Natural killer cell (primary cell): ENCODE measurements around the gene EIF1. TPM values are rescaled to one million over a fixed set of nuclear protein-coding genes. Genes with fewer than 3 reads are reported as not detected.

ENCODE experiments used
- ATAC-seq, 3 donors: fragments of 150-1000 bp in 2 of 3; fragments of 200-7000 bp in 1 of 3; cut with Tn5 transposase; 1 replicate in 1 of 3; 2 replicates in 2 of 3; pipeline ENCODE4 v1.10.0; 2021; ENCODE audit warnings: mild to moderate bottlenecking in 2 of 3, moderate library complexity in 2 of 3
- DNase-seq, 2 donors: peaks; one replicate each; pipeline versions ENCODE4 v3.0.0 to v3.0.0-alpha.2; 2013 to 2021; ENCODE audit warnings: mixed read lengths in 1 of 2
- H3K27ac ChIP-seq: one replicate; pipeline ENCODE4 v1.5.1; 2013; ENCODE audit warnings: mild to moderate bottlenecking, low read length
- H3K27me3 ChIP-seq: one replicate; pipeline ENCODE4 v1.6.1; 2013; ENCODE audit warnings: low read length; ENCODE audit not compliant: control insufficient read depth, insufficient read depth
- H3K36me3 ChIP-seq: one replicate; pipeline ENCODE4 v1.6.1; 2013; ENCODE audit warnings: low read length; ENCODE audit not compliant: control insufficient read depth, insufficient read depth
- H3K4me1 ChIP-seq: one replicate; pipeline ENCODE4 v1.6.1; 2013; ENCODE audit warnings: low read length; ENCODE audit not compliant: control insufficient read depth, insufficient read depth
- H3K4me3 ChIP-seq: one replicate; pipeline ENCODE4 v1.5.1; 2013; ENCODE audit warnings: low read length
- H3K9me3 ChIP-seq: one replicate; pipeline ENCODE4 v1.6.1; 2013; ENCODE audit warnings: low read length; ENCODE audit not compliant: control insufficient read depth, insufficient read depth
- H3K27ac Mint-ChIP-seq, 2 donors: one replicate each; pipeline ENCODE4 v1.8.0; 2022; ENCODE audit warnings: mild to moderate bottlenecking in 2 of 2, mixed read lengths in 2 of 2, moderate library complexity in 1 of 2
- H3K27me3 Mint-ChIP-seq, 2 donors: one replicate each; pipeline ENCODE4 v1.8.0; 2022; ENCODE audit warnings: low read depth in 2 of 2, mixed read lengths in 2 of 2
- H3K36me3 Mint-ChIP-seq: one replicate; pipeline ENCODE4 v1.8.0; 2022; ENCODE audit warnings: mixed read lengths
- H3K4me1 Mint-ChIP-seq, 2 donors: one replicate each; pipeline ENCODE4 v1.8.0; 2022; ENCODE audit warnings: mixed read lengths in 2 of 2
- H3K4me3 Mint-ChIP-seq: one replicate; pipeline ENCODE4 v1.8.0; 2022; ENCODE audit warnings: mild to moderate bottlenecking, moderate library complexity, mixed read lengths
- H3K9me3 Mint-ChIP-seq, 2 donors: one replicate each; pipeline ENCODE4 v1.8.0; 2022; ENCODE audit warnings: mixed read lengths in 2 of 2
- CTCF ChIP-seq: fragments of 200-600 bp; IDR thresholded peaks from one replicate; pipeline ENCODE4 v1.8.0; 2022; ENCODE audit warnings: antibody characterized with exemption
- WGBS: methylation state at CpG from one replicate; pipeline ENCODE4 v1.1.7; 2013; ENCODE audit warnings: missing lambda C conversion rate; ENCODE audit not compliant: insufficient coverage; 5-methylcytosine and 5-hydroxymethylcytosine counted together
- intact Hi-C: fragments of 100-400 bp; cut with micrococcal nuclease; formaldehyde crosslinking; loops from one replicate; pipeline ENCODE4 v1.14.2; 2022
- total RNA-seq, 4 donors: library from RNA; stranded (reverse); fragments of 120-200 nt in 1 of 4; gene quantifications; one replicate each; pipeline versions ENCODE4 v1.2.3 to v1.2.4, GENCODE V29; 2013 to 2022

Gene EIF1
- total RNA-seq, 3 donors from 2014 or later (not counting 1 experiment from before 2014, with no cell fraction given), result 2,034 to 2,368 (median 2,279) TPM

- Histone ChIP-seq H3K36me3 (no peaks in the 10 kb centered on the region), H3K4me3 (peak overlapping the region; percentile 38), H3K4me1 (peaks cover 25% of the 10 kb centered on the region), H3K27ac (peak overlapping the region; percentile 88), H3K9me3 (no peaks in the 10 kb centered on the region), H3K27me3 (no peaks in the 10 kb centered on the region)
- no peaks in the 10 kb centered on the region for H3K36me3 Mint-ChIP-seq
- peak overlapping the region; percentile 88 for H3K4me3 Mint-ChIP-seq
- no peaks in the 10 kb centered on the region for H3K27me3 Mint-ChIP-seq
- peak overlapping the region; percentile 92 for H3K27ac Mint-ChIP-seq
- no peak for DNase-seq
- WGBS, result 84% methylated on average over 2 of the region's 2 CpGs
- peaks cover 17 to 22% of the 10 kb centered on the region in 2 donors for H3K4me1 Mint-ChIP-seq
- TF ChIP-seq CTCF, result no peak
- ATAC-seq, result peak; percentile 6 to 40 (median 28)
- H3K9me3 Mint-ChIP-seq, result no peaks in the 10 kb centered on the region
- intact Hi-C loops, result no loop called here
These were observed 10.2 kb upstream of the EIF1 start for GRCh38 chr17:41678411-41678906.

- DNase-seq (peak; percentile 35 to 86), ATAC-seq (peak; percentile 86 to 91 (median 88))
- no peaks in the 10 kb centered on the region for H3K9me3 ChIP-seq
- H3K4me1 ChIP-seq, result peaks cover 25% of the 10 kb centered on the region
- Mint-ChIP-seq H3K4me1 (peaks cover 17 to 22% of the 10 kb centered on the region in 2 donors), H3K9me3 (no peaks in the 10 kb centered on the region), H3K27ac (peak overlapping the region; percentile 92), H3K4me3 (peak overlapping the region; percentile 88), H3K36me3 (no peaks in the 10 kb centered on the region), H3K27me3 (no peaks in the 10 kb centered on the region)
- peak overlapping the region; percentile 88 for H3K27ac ChIP-seq
- H3K36me3 ChIP-seq, result no peaks in the 10 kb centered on the region
- intact Hi-C loops, result loop anchor here (1.0 kb wide), 2 partner anchors 9 to 12 kb away; partner anchors contain the start of gene EIF1
- H3K4me3 ChIP-seq, result peak overlapping the region; percentile 38
- no peaks in the 10 kb centered on the region for H3K27me3 ChIP-seq
- TF ChIP-seq CTCF, result no peak
- 2% methylated on average over 6 of the region's 6 CpGs for WGBS
These were observed 9.6 kb upstream of the EIF1 start for GRCh38 chr17:41678907-41679739.

DNA sequence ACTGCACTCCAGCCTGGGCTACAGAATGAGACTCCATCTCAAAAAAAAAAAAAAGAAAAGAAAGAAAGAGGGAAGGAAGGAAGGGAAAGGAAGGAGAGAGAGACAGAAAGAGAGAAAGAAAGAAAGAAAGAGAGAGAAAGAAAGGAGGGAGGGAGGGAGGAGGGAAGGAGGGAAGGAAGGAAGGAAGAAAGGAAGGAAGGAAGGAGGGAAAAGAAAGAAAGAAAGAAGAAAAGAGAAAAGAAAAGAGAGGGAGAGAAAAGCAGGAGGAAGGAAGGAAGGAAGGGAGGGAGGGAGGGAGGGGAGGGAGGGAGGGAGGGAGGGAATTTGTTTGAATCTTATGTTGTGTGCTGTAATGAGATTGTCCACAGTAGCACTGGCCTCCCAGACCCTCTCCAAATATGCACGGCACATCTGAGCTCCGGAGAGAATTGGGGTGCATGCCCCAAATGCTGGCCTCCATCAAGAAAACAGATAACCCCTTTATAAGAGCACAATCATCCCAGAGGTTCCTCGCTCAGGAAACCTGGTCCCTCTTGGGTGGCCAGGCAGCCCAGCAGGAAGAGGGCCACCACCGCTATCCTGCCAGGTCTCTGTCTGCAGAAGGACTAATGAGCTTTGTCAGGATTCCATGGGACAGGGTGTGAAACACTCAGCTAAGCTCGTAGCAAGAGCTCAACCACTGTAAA, 8.8 kb upstream of the EIF1 start:
- no peak for DNase-seq
- no peaks in the 10 kb centered on the region for H3K36me3 Mint-ChIP-seq
- H3K4me3 ChIP-seq, result no peak overlapping the region
- intact Hi-C loops, result loop anchor here (1.0 kb wide), 2 partner anchors 8 to 13 kb away; partner anchors contain the start of gene EIF1
- peak overlapping the region; percentile 88 for H3K27ac ChIP-seq
- peak overlapping the region; percentile 88 for H3K4me3 Mint-ChIP-seq
- no peaks in the 10 kb centered on the region for H3K9me3 ChIP-seq
- no peaks in the 10 kb centered on the region for H3K27me3 ChIP-seq
- H3K36me3 ChIP-seq, result no peaks in the 10 kb centered on the region
- peak overlapping the region; percentile 92 for H3K27ac Mint-ChIP-seq
- 96% methylated on average over 4 of the region's 5 CpGs for WGBS
- H3K9me3 Mint-ChIP-seq, result no peaks in the 10 kb centered on the region
- H3K4me1 ChIP-seq, result peaks cover 25% of the 10 kb centered on the region
- no peaks in the 10 kb centered on the region for H3K27me3 Mint-ChIP-seq
- H3K4me1 Mint-ChIP-seq, result peaks cover 17 to 22% of the 10 kb centered on the region in 2 donors
- TF ChIP-seq CTCF, result no peak
- ATAC-seq, result no peak
